ENCODE results near the gene UPK3A.
A peak's percentile ranks its signal among the peaks of the same experiment; 100 is the strongest.

UPK3A gene

GRCh38 chr22:45337536-45337935, 52.8 kb downstream of the UPK3A start:
- Histone ChIP-seq H3K4me3 (ENCODE audit: low read length) (no peak overlapping the region), H3K9me3 (ENCODE audit: control insufficient read depth, low read length) (no peaks in the 10 kb centered on the region), H3K9ac (ENCODE audit: low read length) (no peak overlapping the region), H3K27me3 (replicated peaks; ENCODE audit: control insufficient read depth, insufficient read depth, low read length) (no peaks in the 10 kb centered on the region), H3K4me1 (ENCODE audit: control insufficient read depth, insufficient read depth, low read length) (no peaks in the 10 kb centered on the region), H3K36me3 (ENCODE audit: control insufficient read depth, insufficient read depth, low read length, severe bottlenecking) (peaks cover 56% of the 10 kb centered on the region)
- no peak for DNase-seq (ENCODE audit: low read depth)

- peaks cover 59% of the 10 kb centered on the region for H3K36me3 ChIP-seq (ENCODE audit: control insufficient read depth, insufficient read depth, low read length, severe bottlenecking)
- no peak for DNase-seq (ENCODE audit: low read depth)
- no peaks in the 10 kb centered on the region for H3K27me3 ChIP-seq (replicated peaks; ENCODE audit: control insufficient read depth, insufficient read depth, low read length)
- H3K4me1 ChIP-seq (ENCODE audit: control insufficient read depth, insufficient read depth, low read length), result no peaks in the 10 kb centered on the region
- no peaks in the 10 kb centered on the region for H3K9me3 ChIP-seq (ENCODE audit: control insufficient read depth, low read length)
- no peak overlapping the region for H3K9ac ChIP-seq (ENCODE audit: low read length)
- H3K4me3 ChIP-seq (ENCODE audit: low read length), result no peak overlapping the region
These were observed 54.0 kb downstream of the UPK3A start for GRCh38 chr22:45338795-45339194.

GRCh38 chr22:45340323-45340722, 55.6 kb downstream of the UPK3A start:
- H3K9ac ChIP-seq (ENCODE audit: low read length), result no peak overlapping the region
- no peaks in the 10 kb centered on the region for H3K27me3 ChIP-seq (replicated peaks; ENCODE audit: control insufficient read depth, insufficient read depth, low read length)
- H3K4me3 ChIP-seq (ENCODE audit: low read length), result no peak overlapping the region
- H3K36me3 ChIP-seq (ENCODE audit: control insufficient read depth, insufficient read depth, low read length, severe bottlenecking), result peaks cover 51% of the 10 kb centered on the region
- H3K4me1 ChIP-seq (ENCODE audit: control insufficient read depth, insufficient read depth, low read length), result no peaks in the 10 kb centered on the region
- no peaks in the 10 kb centered on the region for H3K9me3 ChIP-seq (ENCODE audit: control insufficient read depth, low read length)
- DNase-seq (ENCODE audit: low read depth), result no peak

GRCh38 chr22:45341498-45341897, 56.7 kb downstream of the UPK3A start:
- Histone ChIP-seq H3K9ac (ENCODE audit: low read length) (no peak overlapping the region), H3K27me3 (replicated peaks; ENCODE audit: control insufficient read depth, insufficient read depth, low read length) (no peaks in the 10 kb centered on the region), H3K36me3 (ENCODE audit: control insufficient read depth, insufficient read depth, low read length, severe bottlenecking) (peaks cover 40% of the 10 kb centered on the region), H3K9me3 (ENCODE audit: control insufficient read depth, low read length) (no peaks in the 10 kb centered on the region), H3K4me3 (ENCODE audit: low read length) (no peak overlapping the region), H3K4me1 (ENCODE audit: control insufficient read depth, insufficient read depth, low read length) (no peaks in the 10 kb centered on the region)
- DNase-seq (ENCODE audit: low read depth), result no peak

GRCh38 chr22:45343143-45343542, 58.4 kb downstream of the UPK3A start:
- no peaks in the 10 kb centered on the region for H3K4me1 ChIP-seq (ENCODE audit: control insufficient read depth, insufficient read depth, low read length)
- no peak overlapping the region for H3K4me3 ChIP-seq (ENCODE audit: low read length)
- H3K9ac ChIP-seq (ENCODE audit: low read length), result no peak overlapping the region
- peaks cover 37% of the 10 kb centered on the region for H3K36me3 ChIP-seq (ENCODE audit: control insufficient read depth, insufficient read depth, low read length, severe bottlenecking)
- H3K9me3 ChIP-seq (ENCODE audit: control insufficient read depth, low read length), result no peaks in the 10 kb centered on the region
- no peak for DNase-seq (ENCODE audit: low read depth)
- H3K27me3 ChIP-seq (replicated peaks; ENCODE audit: control insufficient read depth, insufficient read depth, low read length), result no peaks in the 10 kb centered on the region

- Histone ChIP-seq H3K36me3 (ENCODE audit: control insufficient read depth, insufficient read depth, low read length, severe bottlenecking) (peaks cover 30% of the 10 kb centered on the region), H3K9me3 (ENCODE audit: control insufficient read depth, low read length) (no peaks in the 10 kb centered on the region), H3K4me1 (ENCODE audit: control insufficient read depth, insufficient read depth, low read length) (no peaks in the 10 kb centered on the region), H3K4me3 (ENCODE audit: low read length) (no peak overlapping the region), H3K27me3 (replicated peaks; ENCODE audit: control insufficient read depth, insufficient read depth, low read length) (no peaks in the 10 kb centered on the region), H3K9ac (ENCODE audit: low read length) (no peak overlapping the region)
- DNase-seq (ENCODE audit: low read depth), result peak; percentile 9
These were observed 59.6 kb downstream of the UPK3A start for GRCh38 chr22:45344334-45344733.
